ENCODE measurements around the gene CRABP1. TPM values are rescaled to one million over a fixed set of nuclear protein-coding genes. Genes with fewer than 3 reads are reported as not detected.

The CRABP1 gene
- total RNA-seq, 1 donor from 2014 or later, result 0.30 TPM

Other genes with a start within 250 kb of the CRABP1 start
- gene SH2D7, start 247.8 kb upstream of the CRABP1 start, total RNA-seq, result not detected in 2 replicates
- 6.5 and 7.4 TPM in 2 replicates for gene CIB2, start 208.9 kb upstream of the CRABP1 start, total RNA-seq
- 36.3 and 37.9 TPM in 2 replicates for gene IDH3A, start 191.0 kb upstream of the CRABP1 start, total RNA-seq
- not detected in 2 replicates for gene ACSBG1, start 105.8 kb upstream of the CRABP1 start, total RNA-seq
- gene DNAJA4, start 75.8 kb upstream of the CRABP1 start, total RNA-seq, result 0.14 TPM in 1 of 2 replicates, not detected in the other
- gene SKIC8, start 40.7 kb upstream of the CRABP1 start, total RNA-seq, result 43.6 and 46.3 TPM in 2 replicates
- 68.2 and 69.2 TPM in 2 replicates for gene IREB2, start 97.9 kb downstream of the CRABP1 start, total RNA-seq
- 1.3 and 1.4 TPM in 2 replicates for gene HYKK, start 167.2 kb downstream of the CRABP1 start, total RNA-seq
- gene PSMA4, start 200.1 kb downstream of the CRABP1 start, total RNA-seq, result 204 and 205 TPM in 2 replicates
- 1.5 and 2.5 TPM in 2 replicates for gene CHRNA5, start 225.2 kb downstream of the CRABP1 start, total RNA-seq